Stimulated activated CD8-positive, alpha-beta memory T cell treated with anti-CD3 and anti-CD28 coated beads, Interleukin-15, amount 100 ng/mL, for 48 hours (primary cell): ENCODE results near the gene FGF2.
"Not testable (repeated sequence)": the region's sequence is repeated elsewhere in the genome, so short reads cannot be mapped to it uniquely, and the experiment has no call there.

Experiments used
- DNase-seq, 2 donors: peaks; one replicate each; pipeline ENCODE4 v3.0.0-alpha.2; 2020; ENCODE audit warnings: low read depth in 2 of 2

Gene FGF2

DNA sequence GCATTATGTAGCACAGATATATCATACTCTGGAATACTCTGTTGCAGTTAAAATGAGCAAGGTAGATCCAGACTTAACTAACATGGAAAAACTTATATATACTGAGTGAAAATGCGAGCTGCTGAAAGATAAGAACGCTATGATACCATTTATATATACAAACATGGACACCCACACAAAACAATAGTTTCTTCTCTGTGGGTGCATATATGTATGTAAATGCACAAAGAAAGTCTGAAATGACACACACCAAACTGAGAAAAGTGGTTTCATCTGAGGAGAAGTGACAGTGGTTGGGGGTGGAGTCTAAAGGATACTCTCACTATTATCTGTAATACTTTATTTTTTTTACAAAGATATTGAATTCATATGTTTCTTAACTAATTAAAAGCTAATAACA is 12.2 kb upstream of the FGF2 start:
- no peak for DNase-seq

DNA sequence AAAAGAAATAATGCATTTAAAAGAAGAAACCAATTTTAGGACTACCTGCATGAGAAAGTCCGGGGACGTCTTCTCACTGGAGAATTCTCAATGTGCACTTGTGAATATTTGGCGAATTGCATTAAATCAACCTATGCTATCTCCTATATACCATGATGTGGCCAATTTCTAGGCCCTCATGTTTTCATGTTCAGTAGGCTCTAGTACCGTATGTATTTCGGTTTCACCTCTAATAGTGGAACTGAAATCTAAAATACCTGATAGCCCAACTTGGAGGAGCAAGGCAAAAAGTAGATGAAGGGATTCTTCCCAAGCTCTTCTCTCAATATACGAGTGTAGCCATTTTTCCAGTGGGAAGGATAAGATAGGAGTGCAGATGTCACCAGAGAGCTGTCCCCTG is 11.4 kb upstream of the FGF2 start:
- DNase-seq = no peak

DNA sequence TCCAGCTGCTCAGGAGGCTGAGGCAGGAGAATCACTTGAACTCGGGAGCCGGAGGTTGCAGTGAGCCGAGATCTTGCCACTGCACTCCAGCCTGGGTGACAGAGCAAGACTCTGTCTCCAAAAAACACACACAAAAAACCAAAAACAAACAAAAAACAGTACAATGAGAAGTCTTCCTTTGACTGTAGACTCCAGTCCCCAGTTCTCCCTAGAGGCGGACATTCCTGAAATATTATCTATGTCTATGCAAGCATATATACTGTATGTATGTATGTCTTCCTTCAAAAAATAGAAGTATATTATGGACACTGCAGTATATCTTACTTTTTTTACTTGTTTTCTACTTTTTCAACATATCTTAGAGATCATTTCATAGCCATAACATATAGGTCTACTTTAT is 10.2 kb upstream of the FGF2 start:
- DNase-seq = no peak

DNA sequence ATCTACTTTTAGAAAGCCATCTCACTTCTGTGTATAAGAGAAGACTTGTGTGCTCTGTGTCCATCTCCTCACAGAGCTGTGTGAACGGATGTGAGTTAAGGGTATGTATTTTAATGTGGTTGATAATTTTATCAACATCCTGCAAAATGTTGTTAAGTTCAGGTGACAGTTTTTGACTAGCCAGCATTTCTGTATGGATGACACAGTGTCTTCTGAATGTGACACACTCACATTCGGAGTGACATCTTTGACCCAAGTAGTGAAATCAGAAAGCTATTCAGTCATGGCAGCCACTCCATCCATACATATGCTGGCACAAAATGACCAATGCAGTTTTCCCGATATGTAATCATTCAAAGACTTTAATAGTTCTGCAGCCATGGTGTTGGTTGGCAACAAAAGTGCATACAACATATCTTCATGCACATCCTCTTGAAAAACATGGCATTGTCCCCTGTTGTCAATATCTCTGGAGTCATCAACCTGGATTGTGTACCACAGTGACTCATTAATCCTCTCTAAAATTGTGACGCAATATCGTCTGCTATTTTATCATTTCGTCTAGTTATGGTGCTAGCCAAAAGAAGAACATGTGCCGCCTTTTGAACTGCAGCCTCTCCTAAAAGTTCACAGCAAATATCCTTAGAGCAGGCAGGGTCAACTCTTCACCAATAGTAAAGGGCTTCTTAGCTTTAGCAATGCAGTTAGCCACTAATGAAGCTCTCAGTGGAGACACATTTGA is 6.8 kb upstream of the FGF2 start:
- no peak for DNase-seq

DNA sequence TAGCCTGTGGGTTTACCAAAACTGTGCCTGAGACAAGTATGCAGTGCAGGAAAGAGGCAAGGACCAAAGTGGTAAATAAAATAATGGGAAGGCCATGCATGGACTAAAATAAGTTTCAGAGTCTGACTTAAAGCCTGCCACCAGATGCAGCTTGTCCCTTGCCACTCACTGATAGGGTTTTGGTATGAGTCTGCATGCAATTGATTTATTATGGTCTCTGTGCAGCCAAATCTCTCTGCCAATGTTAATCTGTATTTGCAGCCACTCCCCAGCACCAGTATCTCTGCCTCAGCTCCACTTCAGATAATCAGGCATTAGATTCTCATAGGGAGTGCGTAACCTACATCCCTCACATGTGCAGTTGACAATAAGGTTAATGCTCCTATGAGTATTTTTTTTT is 5.5 kb upstream of the FGF2 start:
- DNase-seq = no peak

DNA sequence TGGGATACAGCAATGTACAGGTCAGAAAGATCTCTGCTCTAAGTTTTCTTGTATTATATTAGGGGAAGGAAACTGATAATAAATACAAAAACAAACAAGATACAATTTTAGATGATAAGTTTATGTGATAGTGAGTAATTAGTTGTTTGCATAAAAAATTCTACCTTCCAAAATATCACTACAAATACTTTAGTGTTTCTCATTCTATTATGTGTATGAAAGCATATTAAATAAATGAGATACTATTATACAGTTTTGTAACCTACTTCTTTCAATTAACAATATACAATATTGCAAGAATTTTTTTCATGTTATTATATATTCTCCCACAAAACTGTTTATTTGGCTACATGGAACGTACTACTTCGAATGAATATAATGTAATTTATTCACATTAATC is 4.2 kb upstream of the FGF2 start:
- DNase-seq = no peak

DNA sequence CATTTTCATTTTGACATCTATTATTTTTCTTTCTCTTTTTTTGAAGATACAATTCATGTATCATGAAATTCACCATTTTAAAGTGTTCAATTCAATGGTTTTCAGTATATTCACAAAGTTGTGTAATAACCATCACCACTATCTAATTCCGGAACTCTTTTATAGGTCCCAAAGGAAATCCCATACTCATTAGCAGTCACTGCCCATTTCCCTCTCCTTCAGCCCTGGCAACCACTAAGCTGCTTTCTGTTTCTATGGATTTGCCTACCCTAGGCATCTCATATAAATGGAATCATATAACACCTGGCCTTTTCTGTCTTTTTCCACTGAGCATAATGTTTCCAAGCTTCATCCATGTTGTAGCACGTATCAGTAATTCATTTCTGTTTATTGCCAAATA is 3.2 kb upstream of the FGF2 start:
- DNase-seq = no peak

DNA sequence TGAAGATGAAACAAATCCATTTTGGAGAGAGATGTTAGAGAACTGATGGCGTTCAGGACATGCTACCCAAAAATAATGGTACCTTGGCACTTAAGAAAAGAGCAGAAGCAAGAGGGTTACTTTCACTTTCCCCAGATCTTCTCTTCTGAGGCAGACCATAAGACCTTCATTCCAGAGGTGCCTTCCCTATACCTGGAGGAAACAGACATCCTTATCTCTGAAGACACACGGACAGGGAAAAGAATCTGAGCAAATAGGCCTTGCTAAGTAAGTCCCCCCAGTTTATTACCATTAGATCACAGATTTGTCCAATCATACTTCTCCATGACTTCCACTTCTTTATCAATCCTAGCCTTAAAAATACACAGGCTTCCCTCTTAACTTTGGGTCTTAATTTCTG is 2.0 kb upstream of the FGF2 start:
- DNase-seq = no peak

DNA sequence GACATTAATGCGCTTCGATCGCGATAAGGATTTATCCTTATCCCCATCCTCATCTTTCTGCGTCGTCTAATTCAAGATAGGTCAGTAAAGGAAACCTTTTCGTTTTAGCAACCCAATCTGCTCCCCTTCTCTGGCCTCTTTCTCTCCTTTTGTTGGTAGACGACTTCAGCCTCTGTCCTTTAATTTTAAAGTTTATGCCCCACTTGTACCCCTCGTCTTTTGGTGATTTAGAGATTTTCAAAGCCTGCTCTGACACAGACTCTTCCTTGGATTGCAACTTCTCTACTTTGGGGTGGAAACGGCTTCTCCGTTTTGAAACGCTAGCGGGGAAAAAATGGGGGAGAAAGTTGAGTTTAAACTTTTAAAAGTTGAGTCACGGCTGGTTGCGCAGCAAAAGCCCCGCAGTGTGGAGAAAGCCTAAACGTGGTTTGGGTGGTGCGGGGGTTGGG is 528 bp upstream of the FGF2 start:
- no peak for DNase-seq

DNA sequence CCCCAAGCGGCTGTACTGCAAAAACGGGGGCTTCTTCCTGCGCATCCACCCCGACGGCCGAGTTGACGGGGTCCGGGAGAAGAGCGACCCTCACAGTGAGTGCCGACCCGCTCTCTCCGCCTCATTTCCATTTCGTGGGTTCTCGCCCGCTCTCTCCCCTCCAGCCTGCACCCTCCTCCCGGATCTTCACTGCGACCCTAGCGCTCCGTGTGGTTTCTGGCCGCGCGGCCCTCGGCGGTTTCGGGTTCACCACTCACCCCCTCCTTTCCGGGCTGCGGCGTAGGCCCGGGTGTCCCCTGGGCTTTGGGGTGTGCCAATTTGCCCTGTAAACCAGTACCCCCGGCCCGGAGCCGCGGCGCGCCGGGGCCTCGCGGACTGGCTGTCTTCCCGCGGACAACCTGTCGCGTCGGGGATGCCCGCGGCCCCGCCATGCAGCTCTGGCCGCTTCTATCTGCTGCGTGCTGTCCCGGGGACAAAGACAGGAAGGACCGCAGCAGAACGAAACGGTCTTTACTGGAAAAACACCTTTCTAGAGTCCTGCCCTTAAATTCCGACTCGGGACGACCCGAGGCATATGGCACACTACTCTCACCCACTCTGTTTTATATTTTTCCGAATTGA is 737 bp downstream of the FGF2 start:
- no peak for DNase-seq

DNA sequence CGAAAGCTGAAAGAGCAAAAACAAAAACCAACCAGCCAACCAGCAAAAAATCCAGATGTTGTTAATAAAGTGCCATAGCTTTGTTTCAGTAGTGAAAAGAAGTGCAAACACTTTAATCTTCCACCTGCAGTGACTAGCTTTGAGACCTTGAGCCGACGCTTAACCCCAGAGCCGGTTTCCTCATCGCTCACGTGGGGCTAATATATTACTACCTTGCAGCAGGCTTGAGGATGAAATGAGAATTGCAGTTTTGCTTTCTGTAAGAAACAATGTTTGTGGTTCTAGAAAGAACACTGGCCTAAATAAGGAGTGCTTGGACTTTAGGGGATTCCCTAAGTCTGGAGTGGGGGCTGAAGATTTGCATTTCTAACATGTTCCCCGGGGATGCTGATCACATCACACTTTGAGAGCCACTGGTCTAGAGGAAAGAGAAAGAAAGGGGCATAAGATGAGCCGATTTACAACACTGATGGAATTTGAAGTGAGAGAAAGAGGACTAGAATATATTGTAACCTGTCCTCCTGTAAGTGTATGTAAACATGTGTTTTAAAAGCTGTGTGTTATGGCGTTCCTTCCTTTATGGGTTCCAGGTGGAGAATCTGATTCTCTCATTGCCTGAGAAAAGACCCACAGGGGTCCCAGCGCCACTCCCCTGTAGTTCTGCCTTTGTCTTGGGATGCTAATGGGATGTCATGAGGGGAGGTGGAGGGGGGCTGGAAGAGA is 1.4 kb downstream of the FGF2 start:
- no peak for DNase-seq

DNA sequence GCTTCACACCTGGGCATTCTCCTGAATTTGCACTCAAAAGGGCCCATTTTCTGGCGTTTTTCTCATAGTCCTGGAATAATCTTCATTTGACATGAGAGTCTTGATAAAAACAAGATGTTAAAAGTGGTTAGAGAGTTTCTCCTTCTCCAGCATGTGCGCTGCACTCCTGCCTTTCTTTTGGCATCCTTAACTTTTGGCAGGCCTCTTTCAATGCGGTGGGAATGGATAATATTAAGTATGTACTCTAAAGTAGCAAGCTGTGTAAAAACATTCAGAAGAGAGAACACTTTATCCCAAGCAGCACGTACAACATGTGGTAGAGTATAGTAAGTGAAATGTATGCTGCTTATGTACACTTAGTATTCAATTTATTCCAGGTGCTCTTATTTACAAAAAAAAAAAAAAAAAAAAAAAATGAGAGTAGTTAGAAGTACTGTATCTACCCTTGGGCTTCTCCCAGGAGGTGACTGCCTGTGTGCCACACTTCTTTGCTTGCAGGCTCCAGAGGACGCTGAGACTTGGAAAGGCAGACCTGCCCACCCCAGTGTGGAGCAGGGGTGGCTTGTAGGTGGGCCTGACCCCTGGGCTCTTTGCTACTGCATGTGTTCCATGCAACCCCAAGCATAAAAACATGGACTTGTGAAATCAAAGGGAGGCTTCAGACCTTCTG is 3.9 kb downstream of the FGF2 start:
- DNase-seq = no peak

DNA sequence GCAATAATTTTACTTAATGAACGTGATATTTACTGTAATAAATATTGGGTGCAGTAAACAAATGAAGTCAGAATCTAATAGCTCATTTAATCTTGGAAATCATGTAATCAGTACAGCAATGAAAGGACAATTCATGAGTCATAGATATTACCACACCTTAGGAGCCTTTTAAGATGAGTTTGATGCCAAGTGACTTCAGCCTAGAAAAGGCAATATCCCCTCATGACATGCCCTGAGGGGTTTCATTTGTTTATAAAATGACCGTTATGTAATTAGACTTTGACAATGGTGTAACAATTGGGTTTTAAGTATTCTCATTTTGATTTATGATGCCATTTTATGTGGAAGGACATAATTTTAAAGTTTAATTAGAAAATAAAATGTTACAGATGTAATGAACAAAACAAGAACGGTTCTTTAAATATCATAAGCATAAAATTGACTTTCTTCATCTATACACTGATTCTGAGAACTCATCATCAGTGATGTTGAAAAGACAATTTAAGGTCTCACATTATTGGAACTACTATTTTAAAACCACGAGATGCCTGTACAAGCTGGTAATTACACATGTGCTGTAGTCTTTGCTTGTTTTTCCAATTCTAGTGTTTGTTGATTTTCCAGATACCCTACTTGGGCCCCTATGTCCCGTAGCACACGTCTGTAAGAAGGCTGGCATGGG is 5.0 kb downstream of the FGF2 start:
- DNase-seq = no peak

DNA sequence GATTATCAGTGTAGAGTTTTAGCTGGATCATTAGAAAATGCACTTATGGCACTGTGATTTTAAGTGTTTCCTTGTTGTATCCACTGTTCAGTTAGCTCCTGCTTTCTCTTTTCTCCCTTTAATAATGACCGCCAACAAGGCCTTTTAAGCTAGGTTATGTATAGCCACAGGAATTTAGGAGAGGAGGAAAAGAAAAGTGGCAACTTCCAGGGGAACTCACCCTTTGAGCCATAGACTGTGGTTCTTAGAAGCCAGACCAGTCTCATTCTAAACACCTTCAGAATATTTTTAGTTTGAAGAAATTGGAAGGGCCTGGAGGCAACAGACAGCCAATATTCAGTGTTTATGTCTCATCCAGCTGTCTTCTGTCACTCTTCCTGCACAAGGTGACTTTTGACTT is 6.1 kb downstream of the FGF2 start:
- DNase-seq = no peak

DNA sequence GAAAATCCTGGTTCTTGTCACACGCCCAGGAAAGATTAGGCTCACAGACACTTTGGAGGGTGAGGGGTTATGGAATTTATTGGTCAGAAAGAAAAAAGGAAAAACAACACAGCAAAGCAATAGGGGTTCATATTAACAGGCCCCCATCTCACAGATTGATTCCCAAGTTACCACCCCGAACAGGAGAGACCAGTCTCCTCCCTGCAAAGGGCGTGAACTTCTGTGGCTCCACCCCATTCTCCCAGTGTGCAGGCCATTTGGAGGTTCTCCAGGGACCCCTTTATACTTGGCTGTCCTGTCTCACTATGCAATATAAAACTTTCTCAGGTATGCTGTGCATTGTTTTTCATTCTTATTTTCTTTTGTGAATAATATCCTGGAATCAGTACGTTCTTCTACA is 7.4 kb downstream of the FGF2 start:
- no peak for DNase-seq

DNA sequence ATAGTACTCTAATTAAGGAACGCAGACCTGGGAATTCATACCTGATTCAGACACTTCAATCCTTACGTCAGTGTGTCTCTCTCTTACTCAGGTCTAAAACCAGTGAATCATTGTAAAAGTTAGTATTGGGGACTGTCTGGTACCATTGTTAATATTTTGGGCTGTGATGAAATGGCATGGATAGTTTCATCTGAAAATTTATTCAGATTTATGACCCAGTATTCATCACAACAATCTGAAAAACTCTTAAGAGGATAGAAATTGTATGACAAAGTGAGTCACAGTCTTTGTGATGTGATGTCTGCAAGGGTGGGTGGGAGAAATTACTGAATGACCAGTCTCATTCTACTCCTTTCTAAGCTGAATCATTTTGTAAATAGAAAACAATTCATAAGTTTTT is 10.3 kb downstream of the FGF2 start:
- no peak for DNase-seq

DNA sequence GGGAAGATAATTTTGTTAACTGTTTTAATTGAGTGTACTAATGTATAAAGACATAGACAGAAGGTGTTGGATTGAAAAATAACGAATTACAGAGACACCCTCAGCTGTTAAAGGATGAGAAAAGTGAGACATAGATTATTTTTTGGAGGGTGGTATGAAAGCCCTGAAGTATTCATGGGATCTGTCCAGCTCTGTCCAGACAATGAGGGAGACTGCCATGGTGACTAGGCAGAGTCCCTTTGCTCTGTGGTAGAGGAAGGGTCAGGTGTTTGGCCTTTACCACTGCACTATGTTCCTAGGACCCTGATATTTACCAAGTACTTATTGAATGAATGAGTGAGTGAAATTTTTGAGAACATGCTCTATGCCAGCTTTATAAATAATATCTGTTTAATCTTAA is 11.4 kb downstream of the FGF2 start:
- DNase-seq = no peak

DNA sequence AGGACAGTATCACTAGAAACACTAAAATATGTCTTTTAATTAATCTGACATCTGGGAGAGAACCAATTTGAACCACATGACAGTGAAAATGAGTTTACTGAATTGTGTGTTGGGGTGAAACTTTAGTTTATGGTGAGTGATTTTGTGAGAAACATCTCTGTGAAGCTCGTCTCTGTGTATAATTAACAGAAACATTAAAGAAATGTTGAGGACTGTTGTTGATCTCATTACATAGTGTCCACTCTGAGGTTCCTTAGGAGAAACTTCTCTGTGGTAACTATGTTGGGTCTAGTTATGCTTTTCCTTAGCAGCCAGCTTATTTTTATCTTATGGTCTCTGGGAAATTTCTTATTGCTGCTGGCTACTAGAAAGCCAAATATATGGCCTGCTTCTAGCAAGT is 15.8 kb downstream of the FGF2 start:
- no peak for DNase-seq

DNA sequence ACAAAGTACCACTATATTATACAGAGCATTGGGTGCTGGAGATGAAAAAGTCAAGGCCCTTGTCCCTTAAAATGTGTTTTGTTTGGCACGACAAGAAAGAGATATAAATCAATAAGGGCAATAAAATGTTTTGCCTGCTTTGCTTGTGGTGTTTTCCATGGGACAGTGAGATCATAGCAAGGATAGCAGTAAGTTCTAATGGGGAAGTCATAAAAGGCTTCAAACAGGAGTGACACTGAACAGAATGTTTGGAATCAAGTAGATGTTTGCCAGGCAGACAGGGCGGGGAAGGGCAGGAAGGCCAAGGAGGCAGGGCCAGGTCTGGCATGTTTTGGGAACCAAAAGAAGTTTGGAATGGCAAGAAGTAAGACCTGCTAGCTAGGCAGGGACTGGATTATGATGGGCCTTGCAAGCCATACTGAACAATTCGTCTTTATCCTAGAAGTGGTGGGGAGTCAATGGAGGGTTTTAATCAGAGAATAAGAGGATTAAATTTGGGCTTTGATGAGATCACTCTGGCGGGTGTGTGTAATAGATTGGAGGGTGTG is 16.4 kb downstream of the FGF2 start:
- no peak for DNase-seq

DNA sequence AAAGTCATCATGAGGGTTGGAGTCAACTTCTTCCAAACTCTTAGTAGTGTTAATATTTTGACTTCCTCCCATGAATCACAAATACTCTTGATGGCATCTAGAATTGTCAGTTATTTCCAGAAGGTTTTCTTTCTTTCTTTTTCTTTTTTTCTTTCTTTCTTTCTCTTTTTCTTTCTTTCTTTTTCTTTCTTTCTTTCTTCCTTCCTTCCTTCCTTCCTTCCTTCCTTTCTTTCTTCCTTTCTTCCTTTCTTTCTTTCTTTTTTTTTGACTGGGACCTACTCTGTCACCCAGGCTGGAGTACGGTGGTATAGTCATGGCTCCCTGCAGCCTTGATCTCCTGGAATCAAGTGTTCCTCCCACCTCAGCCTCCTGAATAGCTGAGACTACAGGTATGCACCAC is 17.8 kb downstream of the FGF2 start:
- DNase-seq = not testable (repeated sequence)

DNA sequence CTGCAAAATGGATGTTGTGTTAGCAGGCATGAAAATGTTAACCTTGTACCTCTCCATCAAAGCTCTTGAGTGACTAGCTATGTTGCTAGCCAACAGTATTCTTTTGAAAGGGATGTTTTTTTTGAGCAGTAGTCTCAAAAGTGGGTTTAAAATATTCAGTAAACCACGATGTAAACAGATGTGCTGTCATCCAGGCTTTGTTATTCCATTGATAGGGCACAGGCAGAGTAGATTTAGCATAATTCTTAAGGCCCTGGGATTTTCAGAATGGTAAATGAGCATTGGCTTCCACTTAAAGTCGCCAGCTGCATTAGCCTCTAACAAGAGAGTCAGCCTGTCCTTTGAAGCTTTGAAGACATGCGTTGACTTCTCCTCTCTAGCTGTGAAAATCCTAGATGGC is 18.4 kb downstream of the FGF2 start:
- DNase-seq = no peak

DNA sequence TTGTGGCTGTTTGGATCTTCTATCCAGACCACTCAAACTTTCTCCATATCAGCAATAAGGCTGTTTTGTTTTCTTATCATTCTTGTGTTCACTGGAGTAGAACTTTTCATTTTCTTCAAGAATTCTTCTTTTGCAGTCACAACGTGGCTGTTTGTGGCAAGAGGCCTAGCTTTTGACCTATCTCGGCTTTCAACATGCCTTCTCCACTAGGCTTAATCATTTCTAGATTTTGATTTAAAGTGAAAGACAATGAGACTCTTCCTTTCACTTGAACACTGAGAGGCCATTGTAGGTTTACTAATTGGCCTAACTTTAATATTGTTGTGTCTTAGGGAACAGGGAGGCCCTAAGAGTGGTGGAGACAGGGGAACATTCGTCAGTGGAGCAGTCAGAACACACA is 19.1 kb downstream of the FGF2 start:
- no peak for DNase-seq
